Ascending aorta (tissue), 2 donors: ENCODE data around the gene PSPH. TPM values are rescaled to one million over a fixed set of nuclear protein-coding genes. Genes with fewer than 3 reads are reported as not detected.

ENCODE experiments used
- DNase-seq, 2 donors: peaks; one replicate each; pipeline ENCODE4 v3.0.0-alpha.2; 2019; ENCODE audit warnings: low spot score in 2 of 2
- H3K27ac ChIP-seq, 2 donors: fragments of 200-600 bp; sonication (generic); one replicate each; pipeline ENCODE4 v1.5.1; 2016 to 2017; ENCODE audit warnings: mild to moderate bottlenecking in 1 of 2
- H3K27me3 ChIP-seq: fragments of 200-600 bp; sonication (generic); one replicate; pipeline ENCODE4 v1.5.1; 2017
- H3K36me3 ChIP-seq, 2 donors: fragments of 200-600 bp; sonication (generic); one replicate each; pipeline ENCODE4 v1.5.1; 2016
- H3K4me1 ChIP-seq, 2 donors: fragments of 200-600 bp; sonication (generic); one replicate each; pipeline ENCODE4 v1.5.1; 2016 to 2017; ENCODE audit warnings: mild to moderate bottlenecking in 1 of 2
- H3K4me3 ChIP-seq, 2 donors: fragments of 200-600 bp; sonication (generic); one replicate each; pipeline ENCODE4 v1.5.1; 2016 to 2017; ENCODE audit warnings: mild to moderate bottlenecking in 1 of 2
- H3K9me3 ChIP-seq, 2 donors: fragments of 200-600 bp; sonication (generic); one replicate each; pipeline ENCODE4 v1.5.1; 2016
- intact Hi-C: fragments of 100-400 bp; cut with DNase I; formaldehyde crosslinking; loops from one replicate; pipeline ENCODE4 v1.15.1; 2023
- total RNA-seq: library from RNA; depleted of rRNA; stranded (reverse); fragments of >200 nt; gene quantifications from one replicate; pipeline ENCODE4 v1.1.0, GENCODE V29; 2016
- TF ChIP-seq, protein P1 (sequence below), 3 experiments: fragments of 200-600 bp in 2 of 3; fragments of 450-650 bp in 1 of 3; sonication (generic) in 2 of 3; IDR thresholded peaks; one replicate each; pipeline ENCODE4 v1.5.1; 2016 to 2019; ENCODE audit warnings: antibody characterized with exemption in 3 of 3, mild to moderate bottlenecking in 1 of 3, moderate library complexity in 1 of 3

Gene PSPH
- total RNA-seq, 1 donor from 2014 or later: not detected

- no peaks in the 10 kb centered on the region for H3K9me3 ChIP-seq
- H3K4me3 ChIP-seq: no peak overlapping the region
- H3K4me1 ChIP-seq: no peaks in the 10 kb centered on the region
- no peak overlapping the region for H3K27ac ChIP-seq
- H3K36me3 ChIP-seq: peaks cover 30 to 49% of the 10 kb centered on the region in 2 donors
- TF ChIP-seq, protein P1, sequence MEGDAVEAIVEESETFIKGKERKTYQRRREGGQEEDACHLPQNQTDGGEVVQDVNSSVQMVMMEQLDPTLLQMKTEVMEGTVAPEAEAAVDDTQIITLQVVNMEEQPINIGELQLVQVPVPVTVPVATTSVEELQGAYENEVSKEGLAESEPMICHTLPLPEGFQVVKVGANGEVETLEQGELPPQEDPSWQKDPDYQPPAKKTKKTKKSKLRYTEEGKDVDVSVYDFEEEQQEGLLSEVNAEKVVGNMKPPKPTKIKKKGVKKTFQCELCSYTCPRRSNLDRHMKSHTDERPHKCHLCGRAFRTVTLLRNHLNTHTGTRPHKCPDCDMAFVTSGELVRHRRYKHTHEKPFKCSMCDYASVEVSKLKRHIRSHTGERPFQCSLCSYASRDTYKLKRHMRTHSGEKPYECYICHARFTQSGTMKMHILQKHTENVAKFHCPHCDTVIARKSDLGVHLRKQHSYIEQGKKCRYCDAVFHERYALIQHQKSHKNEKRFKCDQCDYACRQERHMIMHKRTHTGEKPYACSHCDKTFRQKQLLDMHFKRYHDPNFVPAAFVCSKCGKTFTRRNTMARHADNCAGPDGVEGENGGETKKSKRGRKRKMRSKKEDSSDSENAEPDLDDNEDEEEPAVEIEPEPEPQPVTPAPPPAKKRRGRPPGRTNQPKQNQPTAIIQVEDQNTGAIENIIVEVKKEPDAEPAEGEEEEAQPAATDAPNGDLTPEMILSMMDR (IDR thresholded peaks at IDR 0.05): no peak
- intact Hi-C loops: no loop called here
- H3K27me3 ChIP-seq: no peaks in the 10 kb centered on the region
- DNase-seq: no peak
Measured at GRCh38 chr7:55977831-55978230, 73.4 kb downstream of the PSPH start.

DNA sequence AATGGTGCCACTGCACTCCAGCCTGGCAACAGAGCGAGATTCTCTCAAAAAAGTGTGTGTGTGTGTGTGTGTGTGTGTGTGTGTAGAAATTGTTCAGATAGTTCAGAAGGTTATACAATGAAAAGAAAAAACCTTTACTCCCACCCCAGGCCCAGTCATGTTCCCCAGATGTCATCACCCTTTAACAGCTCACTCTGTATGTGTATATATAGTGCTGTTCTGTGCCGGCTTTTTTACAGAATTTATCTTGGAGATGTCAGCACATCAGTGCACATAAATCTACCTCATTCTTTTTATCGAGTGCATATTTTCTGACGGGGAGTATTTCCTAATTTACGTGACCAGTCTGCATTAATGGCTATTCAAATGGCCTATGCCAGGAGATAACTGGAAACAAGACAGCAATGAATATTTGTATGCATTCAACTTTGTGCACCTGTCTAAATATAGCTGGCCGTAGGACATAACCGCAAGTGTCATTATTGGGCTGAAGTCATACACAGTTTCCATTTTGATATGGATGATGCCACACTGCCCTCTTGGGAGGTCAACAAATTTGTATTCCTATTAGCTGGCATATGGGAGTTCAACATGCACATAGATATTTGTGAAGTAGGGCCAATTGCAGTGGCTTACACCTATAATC is 75.1 kb downstream of the PSPH start:
- no peak for DNase-seq
- H3K27ac ChIP-seq: no peak overlapping the region
- H3K4me3 ChIP-seq: no peak overlapping the region
- H3K36me3 ChIP-seq: peaks cover 15 to 31% of the 10 kb centered on the region in 2 donors
- H3K4me1 ChIP-seq: no peaks in the 10 kb centered on the region
- no peaks in the 10 kb centered on the region for H3K9me3 ChIP-seq
- intact Hi-C loops: no loop called here
- TF ChIP-seq, protein P1 (IDR thresholded peaks at IDR 0.05): no peak
- no peaks in the 10 kb centered on the region for H3K27me3 ChIP-seq

DNA sequence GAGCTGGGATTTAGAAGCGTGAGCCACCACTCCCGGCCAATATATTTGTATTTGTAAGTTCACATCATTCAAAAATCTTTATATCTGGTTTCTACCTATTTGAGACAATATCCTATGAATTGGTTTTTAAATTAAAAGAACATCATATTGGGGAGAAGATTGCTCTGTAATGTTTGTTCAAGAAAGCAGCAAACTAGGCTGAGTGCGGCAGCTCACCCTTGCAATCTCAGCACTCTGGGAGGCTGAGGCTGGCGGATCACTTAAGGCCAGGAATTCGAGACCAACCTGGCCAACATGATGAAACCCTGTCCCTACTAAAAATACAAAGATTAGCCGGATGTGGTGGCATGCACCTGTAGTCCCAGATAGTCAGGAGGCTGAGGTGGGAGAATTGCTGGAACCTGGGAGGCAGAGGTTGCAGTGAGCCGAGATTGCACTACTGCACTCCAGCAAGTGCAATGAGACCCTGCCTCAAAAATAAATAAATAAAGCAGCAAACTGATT is 77.4 kb downstream of the PSPH start:
- H3K4me1 ChIP-seq: no peaks in the 10 kb centered on the region
- TF ChIP-seq, protein P1 (IDR thresholded peaks at IDR 0.05): no peak
- intact Hi-C loops: no loop called here

DNA sequence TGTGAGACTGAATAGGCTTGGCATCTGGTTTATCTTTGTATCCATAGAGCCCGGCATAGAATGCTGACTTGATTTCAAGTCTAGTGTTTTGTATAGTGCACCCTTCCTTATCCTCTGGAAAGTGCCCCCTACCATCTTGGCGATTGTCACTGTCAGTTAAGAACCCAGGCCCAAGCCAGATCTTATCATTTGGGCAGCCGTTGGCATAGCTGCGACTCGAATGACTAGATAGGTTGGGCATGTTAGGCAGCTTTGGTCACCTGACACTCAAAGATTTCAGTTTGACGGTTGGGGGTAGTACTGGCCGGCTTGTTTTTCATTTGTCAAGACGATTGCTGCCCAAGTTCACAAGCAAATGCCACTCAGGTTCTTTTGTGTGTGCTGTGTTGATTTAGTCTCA is 80.3 kb downstream of the PSPH start:
- H3K27me3 ChIP-seq: no peaks in the 10 kb centered on the region
- no peak overlapping the region for H3K4me3 ChIP-seq
- intact Hi-C loops: no loop called here
- no peak for DNase-seq
- H3K9me3 ChIP-seq: no peaks in the 10 kb centered on the region
- H3K4me1 ChIP-seq: no peaks in the 10 kb centered on the region
- TF ChIP-seq, protein P1 (IDR thresholded peaks at IDR 0.05): no peak
- H3K36me3 ChIP-seq: peaks cover 0 to 4% of the 10 kb centered on the region in 2 donors
- H3K27ac ChIP-seq: no peak overlapping the region

More for the DNA sequence above, 77.4 kb downstream of the PSPH start:
- Histone ChIP-seq H3K27me3 (no peaks in the 10 kb centered on the region), H3K9me3 (no peaks in the 10 kb centered on the region), H3K36me3 (peaks cover 0 to 9% of the 10 kb centered on the region in 2 donors), H3K4me3 (no peak overlapping the region), H3K27ac (no peak overlapping the region)
- no peak for DNase-seq

DNA sequence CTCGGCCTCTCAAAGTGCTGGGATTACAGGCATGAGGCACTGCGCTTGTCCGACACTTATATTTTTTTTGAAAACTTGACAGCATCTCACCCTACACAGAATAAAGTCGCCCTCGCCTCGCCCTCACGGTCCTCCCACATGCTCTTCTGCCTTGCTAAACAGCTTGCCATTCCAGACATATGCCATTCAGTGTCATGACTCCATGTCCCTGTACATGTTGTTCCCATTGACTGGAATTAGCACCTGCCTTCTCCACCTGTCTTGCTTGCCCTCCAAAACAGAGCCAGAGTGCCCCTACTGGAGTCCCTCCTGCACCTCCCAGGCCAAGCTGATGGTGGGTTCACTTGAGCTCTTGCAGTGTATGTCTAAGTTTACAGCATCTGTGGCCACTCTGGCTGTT is 80.7 kb downstream of the PSPH start:
- H3K4me3 ChIP-seq: no peak overlapping the region
- H3K36me3 ChIP-seq: peaks cover 0 to 4% of the 10 kb centered on the region in 2 donors
- peaks cover 0 to 3% of the 10 kb centered on the region in 2 donors for H3K4me1 ChIP-seq
- H3K9me3 ChIP-seq: no peaks in the 10 kb centered on the region
- DNase-seq: no peak
- no peak overlapping the region for H3K27ac ChIP-seq
- TF ChIP-seq, protein P1 (IDR thresholded peaks at IDR 0.05): no peak
- H3K27me3 ChIP-seq: no peaks in the 10 kb centered on the region
- intact Hi-C loops: no loop called here
